Measurements from ENCODE around the gene PSD2. TPM values are rescaled to one million over a fixed set of nuclear protein-coding genes. Genes with fewer than 3 reads are reported as not detected.
A peak's percentile ranks its signal among the peaks of the same experiment; 100 is the strongest.

PSD2 gene
- total RNA-seq, 2 experiments from 2014 or later: not detected

- H3K36me3 Mint-ChIP-seq (ENCODE audit: low read depth): no peaks in the 10 kb centered on the region
- H3K27ac Mint-ChIP-seq: no peak overlapping the region
- peaks cover 8% of the 10 kb centered on the region for H3K4me1 Mint-ChIP-seq (ENCODE audit: low read depth)
- intact Hi-C loops (cut with micrococcal nuclease): loop anchor here (1.0 to 2.0 kb wide), 6 partner anchors 18 to 343 kb away; no protein-coding TSS in a partner anchor
- CTCF ChIA-PET: interaction anchor here (0.6 to 9.7 kb wide), 42 partner anchors 9 to 454 kb away, joined by 3 to 110 read pairs (median 4); partner anchors contain the start of gene CXXC5
- H3K9me3 Mint-ChIP-seq: no peaks in the 10 kb centered on the region
- H3K4me3 Mint-ChIP-seq: peak overlapping the region; percentile 62
- peaks cover 24% of the 10 kb centered on the region for H3K27me3 Mint-ChIP-seq (ENCODE audit: low read depth)
- peak; percentile 86 for DNase-seq
These were observed 30.0 kb upstream of the PSD2 start for GRCh38 chr5:139765409-139766217.

- Mint-ChIP-seq H3K27me3 (ENCODE audit: low read depth) (peaks cover 21% of the 10 kb centered on the region), H3K27ac (no peak overlapping the region), H3K4me1 (ENCODE audit: low read depth) (peaks cover 8% of the 10 kb centered on the region), H3K4me3 (no peak overlapping the region), H3K36me3 (ENCODE audit: low read depth) (no peaks in the 10 kb centered on the region), H3K9me3 (no peaks in the 10 kb centered on the region)
- CTCF ChIA-PET: interaction anchor here (0.7 to 9.7 kb wide), 7 partner anchors 9 to 134 kb away, joined by 3 to 110 read pairs (median 5); no protein-coding TSS in a partner anchor
- DNase-seq: no peak
- intact Hi-C loops (cut with micrococcal nuclease): no loop called here
These were observed 27.6 kb upstream of the PSD2 start for GRCh38 chr5:139767960-139768359.

- Mint-ChIP-seq H3K27me3 (ENCODE audit: low read depth) (peaks cover 12% of the 10 kb centered on the region), H3K27ac (no peak overlapping the region), H3K4me3 (no peak overlapping the region), H3K4me1 (ENCODE audit: low read depth) (peaks cover 10% of the 10 kb centered on the region), H3K36me3 (ENCODE audit: low read depth) (no peaks in the 10 kb centered on the region), H3K9me3 (no peaks in the 10 kb centered on the region)
- CTCF ChIA-PET: interaction anchor here (9.7 kb wide), 1 partner anchor 135 kb away, joined by 110 read pairs; no protein-coding TSS in a partner anchor
- no peak for DNase-seq
- intact Hi-C loops (cut with micrococcal nuclease): no loop called here
These were observed 26.7 kb upstream of the PSD2 start for GRCh38 chr5:139768807-139769465.

GRCh38 chr5:139769477-139769876, 26.1 kb upstream of the PSD2 start:
- H3K27me3 Mint-ChIP-seq (ENCODE audit: low read depth): peaks cover 9% of the 10 kb centered on the region
- H3K27ac Mint-ChIP-seq: no peak overlapping the region
- intact Hi-C loops (cut with micrococcal nuclease): no loop called here
- H3K36me3 Mint-ChIP-seq (ENCODE audit: low read depth): no peaks in the 10 kb centered on the region
- peaks cover 10% of the 10 kb centered on the region for H3K4me1 Mint-ChIP-seq (ENCODE audit: low read depth)
- H3K4me3 Mint-ChIP-seq: no peak overlapping the region
- DNase-seq: no peak
- no peaks in the 10 kb centered on the region for H3K9me3 Mint-ChIP-seq
- CTCF ChIA-PET: interaction anchor here (9.7 kb wide), 1 partner anchor 136 kb away, joined by 110 read pairs; no protein-coding TSS in a partner anchor

GRCh38 chr5:139770722-139771121, 24.9 kb upstream of the PSD2 start:
- Mint-ChIP-seq H3K9me3 (no peaks in the 10 kb centered on the region), H3K27ac (no peak overlapping the region), H3K4me1 (ENCODE audit: low read depth) (peaks cover 10% of the 10 kb centered on the region), H3K36me3 (ENCODE audit: low read depth) (no peaks in the 10 kb centered on the region), H3K27me3 (ENCODE audit: low read depth) (no peaks in the 10 kb centered on the region), H3K4me3 (no peak overlapping the region)
- intact Hi-C loops (cut with micrococcal nuclease): no loop called here
- no peak for DNase-seq
- CTCF ChIA-PET: interaction anchor here (9.7 kb wide), 1 partner anchor 137 kb away, joined by 110 read pairs; no protein-coding TSS in a partner anchor

GRCh38 chr5:139772089-139772791, 23.4 kb upstream of the PSD2 start:
- Mint-ChIP-seq H3K9me3 (no peaks in the 10 kb centered on the region), H3K36me3 (ENCODE audit: low read depth) (no peaks in the 10 kb centered on the region), H3K4me3 (no peak overlapping the region), H3K4me1 (ENCODE audit: low read depth) (peaks cover 8% of the 10 kb centered on the region), H3K27ac (no peak overlapping the region), H3K27me3 (ENCODE audit: low read depth) (no peaks in the 10 kb centered on the region)
- no peak for DNase-seq
- intact Hi-C loops (cut with micrococcal nuclease): no loop called here
- CTCF ChIA-PET: interaction anchor here (1.1 to 9.7 kb wide), 2 partner anchors 9 to 138 kb away, joined by 3 to 110 read pairs; no protein-coding TSS in a partner anchor

GRCh38 chr5:139772927-139773690, 22.5 kb upstream of the PSD2 start:
- no peak for DNase-seq
- Mint-ChIP-seq H3K27ac (no peak overlapping the region), H3K4me3 (no peak overlapping the region), H3K4me1 (ENCODE audit: low read depth) (peaks cover 8% of the 10 kb centered on the region), H3K27me3 (ENCODE audit: low read depth) (no peaks in the 10 kb centered on the region), H3K36me3 (ENCODE audit: low read depth) (no peaks in the 10 kb centered on the region), H3K9me3 (no peaks in the 10 kb centered on the region)
- intact Hi-C loops (cut with micrococcal nuclease): no loop called here
- CTCF ChIA-PET: interaction anchor here (0.6 to 9.7 kb wide), 4 partner anchors 10 to 139 kb away, joined by 3 to 110 read pairs (median 24); no protein-coding TSS in a partner anchor

- intact Hi-C loops (cut with micrococcal nuclease): loop anchor here (1.0 kb wide), 1 partner anchor 382 kb away; no protein-coding TSS in a partner anchor
- CTCF ChIA-PET: interaction anchor here (0.6 to 6.8 kb wide), 31 partner anchors 9 to 540 kb away, joined by 3 to 46 read pairs (median 4); partner anchors contain the start of gene CXXC5
- Mint-ChIP-seq H3K4me3 (peak overlapping the region; percentile 14), H3K36me3 (ENCODE audit: low read depth) (no peaks in the 10 kb centered on the region), H3K4me1 (ENCODE audit: low read depth) (peaks cover 8% of the 10 kb centered on the region), H3K27me3 (ENCODE audit: low read depth) (no peaks in the 10 kb centered on the region), H3K27ac (no peak overlapping the region), H3K9me3 (no peaks in the 10 kb centered on the region)
- DNase-seq: peak; percentile 84
These were observed 20.5 kb upstream of the PSD2 start for GRCh38 chr5:139774980-139775661.

GRCh38 chr5:139775872-139776271, 19.7 kb upstream of the PSD2 start:
- DNase-seq: no peak
- no peaks in the 10 kb centered on the region for H3K9me3 Mint-ChIP-seq
- intact Hi-C loops (cut with micrococcal nuclease): loop anchor here (1.0 kb wide), 1 partner anchor 381 kb away; no protein-coding TSS in a partner anchor
- no peak overlapping the region for H3K4me3 Mint-ChIP-seq
- CTCF ChIA-PET: interaction anchor here (0.6 to 6.8 kb wide), 23 partner anchors 9 to 245 kb away, joined by 3 to 46 read pairs (median 5); partner anchors contain the start of gene CXXC5
- H3K27ac Mint-ChIP-seq: no peak overlapping the region
- peaks cover 8% of the 10 kb centered on the region for H3K4me1 Mint-ChIP-seq (ENCODE audit: low read depth)
- H3K36me3 Mint-ChIP-seq (ENCODE audit: low read depth): no peaks in the 10 kb centered on the region
- no peaks in the 10 kb centered on the region for H3K27me3 Mint-ChIP-seq (ENCODE audit: low read depth)

GRCh38 chr5:139776861-139777260, 18.7 kb upstream of the PSD2 start:
- H3K36me3 Mint-ChIP-seq (ENCODE audit: low read depth): no peaks in the 10 kb centered on the region
- H3K27ac Mint-ChIP-seq: no peak overlapping the region
- no peak overlapping the region for H3K4me3 Mint-ChIP-seq
- peaks cover 8% of the 10 kb centered on the region for H3K4me1 Mint-ChIP-seq (ENCODE audit: low read depth)
- CTCF ChIA-PET: interaction anchor here (0.6 to 6.8 kb wide), 8 partner anchors 10 to 193 kb away, joined by 3 to 46 read pairs (median 14); no protein-coding TSS in a partner anchor
- DNase-seq: no peak
- H3K27me3 Mint-ChIP-seq (ENCODE audit: low read depth): no peaks in the 10 kb centered on the region
- no peaks in the 10 kb centered on the region for H3K9me3 Mint-ChIP-seq
- intact Hi-C loops (cut with micrococcal nuclease): no loop called here

All from activated naive CD4-positive, alpha-beta T cell treated with anti-CD3 and anti-CD28 coated beads for 36 hours (primary cell).